K562 (cell line): ENCODE results near the gene WNT3. TPM values are rescaled to one million over a fixed set of nuclear protein-coding genes. Genes with fewer than 3 reads are reported as not detected.
A peak's percentile ranks its signal among the peaks of the same experiment; 100 is the strongest.

Source experiments
- FOXJ3 ChIP-seq: sonication (generic); formaldehyde crosslinking; IDR thresholded peaks from 2 replicates; pipeline ENCODE4 v1.4.0; 2020; ENCODE audit warnings: mild to moderate bottlenecking, missing genetic modification reagents
- HNRNPK ChIP-seq: fragments of 200-400 bp; formaldehyde crosslinking; IDR thresholded peaks from one replicate; pipeline ENCODE4 v1.6.1; 2018; ENCODE audit warnings: mild to moderate bottlenecking, low read depth, low read length; ENCODE audit not compliant: poor library complexity, severe bottlenecking
- MTA3 ChIP-seq: fragments of 450-650 bp; formaldehyde crosslinking; IDR thresholded peaks from 2 replicates; pipeline ENCODE4 v1.6.1; 2017; ENCODE audit warnings: mild to moderate bottlenecking, borderline replicate concordance
- NFIC ChIP-seq: fragments of 450-650 bp; IDR thresholded peaks from 2 replicates; pipeline ENCODE4 v1.6.1; 2017; ENCODE audit warnings: mild to moderate bottlenecking, inconsistent platforms
- POLR2G ChIP-seq: fragments of 200-400 bp; formaldehyde crosslinking; IDR thresholded peaks from 2 replicates; pipeline ENCODE4 v1.6.1; 2017; ENCODE audit warnings: low read depth, mild to moderate bottlenecking, antibody characterized with exemption, low read length, moderate library complexity
- PTTG1 ChIP-seq: fragments of 450-650 bp; IDR thresholded peaks from 2 replicates; pipeline ENCODE4 v1.6.1; 2016; ENCODE audit warnings: low read depth, mild to moderate bottlenecking, missing genetic modification characterization, missing compliant biosample characterization
- RNF2 ChIP-seq: sonication (generic); IDR thresholded peaks from 2 replicates; pipeline ENCODE4 v1.6.1; 2016
- SETDB1 ChIP-seq: IDR thresholded peaks from one replicate; pipeline ENCODE4 v1.6.1; 2012; ENCODE audit warnings: low read length, control low read depth, inconsistent platforms
- SMAD1 ChIP-seq: fragments of 150-350 bp; IDR thresholded peaks from 2 replicates; pipeline ENCODE4 v1.6.1; 2014; ENCODE audit warnings: low read length, low read depth; ENCODE audit not compliant: partially characterized antibody
- SMARCA4 ChIP-seq: fragments of 450-650 bp; IDR thresholded peaks from 2 replicates; pipeline ENCODE4 v1.6.1; 2016
- TRIM28 ChIP-seq: fragments of 450-650 bp; IDR thresholded peaks from 2 replicates; pipeline ENCODE4 v1.6.1; 2017
- XRCC4 ChIP-seq: IDR thresholded peaks from one replicate; pipeline ENCODE4 v1.6.1; 2011; ENCODE audit not compliant: insufficient read depth, insufficient read length; ENCODE audit errors: extremely low read depth
- ZBTB17 ChIP-seq: fragments of 450-650 bp; formaldehyde crosslinking; IDR thresholded peaks from 2 replicates; pipeline ENCODE4 v1.4.0; 2020; ENCODE audit warnings: mild to moderate bottlenecking
- ZC3H11A ChIP-seq: IDR thresholded peaks from 2 replicates; pipeline ENCODE4 v1.6.1; 2012; ENCODE audit warnings: low read depth, low read length, improper control_type of control experiment
- ZNF165 ChIP-seq: fragments of 250-450 bp; sonication (Bioruptor Pico); IDR thresholded peaks from 2 replicates; pipeline ENCODE4 v1.4.0; 2020; ENCODE audit warnings: borderline replicate concordance
- ZNF274 ChIP-seq: IDR thresholded peaks from 2 replicates; pipeline ENCODE4 v1.6.1; 2011; ENCODE audit warnings: low read depth, mild to moderate bottlenecking, low read length, moderate library complexity, borderline replicate concordance
- ZNF668 ChIP-seq: fragments of 250-450 bp; sonication (Bioruptor Pico); IDR thresholded peaks from 2 replicates; pipeline ENCODE4 v1.8.0; 2022; ENCODE audit warnings: mild to moderate bottlenecking, inconsistent platforms
- ZNF717 ChIP-seq: fragments of 250-450 bp; sonication (Bioruptor Pico); IDR thresholded peaks from 2 replicates; pipeline ENCODE4 v1.5.0; 2021
- polyA plus RNA-seq, 8 experiments: library from polyadenylated mRNA; depleted of rRNA in 4 of 8; stranded (reverse) in 5 of 8; unstranded in 3 of 8; fragments of >200 nt; fragmentation: Nextera tagmentation in 2 of 8; fragmentation: Illumina TruSeq in 1 of 8; extraction: Ambion mirVana in 2 of 8; extraction: Trizol in 1 of 8; gene quantifications; 2 replicates each; pipeline versions ENCODE4 v1.2.1 to v1.2.3, GENCODE V29; 2011 to 2014; ENCODE audit warnings: inconsistent platforms in 1 of 8, missing spikeins in 1 of 8
- total RNA-seq, 7 experiments: library from RNA; depleted of rRNA in 6 of 7; stranded (reverse); fragments of >200 nt in 6 of 7; fragmentation: Illumina TruSeq in 2 of 7; extraction: Trizol in 2 of 7; gene quantifications; 2 replicates each; pipeline versions ENCODE4 v1.2.1 to v1.2.3, GENCODE V29; 2011 to 2021; ENCODE audit warnings: low replicate concordance in 1 of 7
- TF ChIP-seq, protein P1 (sequence below), 2 experiments: IDR thresholded peaks in 1 of 2; conservative IDR thresholded peaks in 1 of 2; 2 replicates each; pipeline ENCODE4 v1.6.1; 2016; ENCODE audit warnings: low read depth in 2 of 2, mild to moderate bottlenecking in 1 of 2, missing compliant biosample characterization in 1 of 2, missing genetic modification characterization in 1 of 2, moderate library complexity in 1 of 2
- TF ChIP-seq, protein P2 (sequence below): sonication (generic); formaldehyde crosslinking; IDR thresholded peaks from 2 replicates; pipeline ENCODE4 v1.9.0; 2022; ENCODE audit warnings: mild to moderate bottlenecking, missing genetic modification reagents
- TF ChIP-seq, protein P3 (sequence below), 2 experiments: fragments of 450-650 bp in 1 of 2; sonication (generic) in 1 of 2; formaldehyde crosslinking; conservative IDR thresholded peaks; 2 replicates each; pipeline versions ENCODE4 v1.4.0 to v1.8.1; 2020 to 2022; ENCODE audit warnings: mild to moderate bottlenecking in 1 of 2, missing genetic modification reagents in 1 of 2
- TF ChIP-seq, protein P4 (sequence below): fragments of 250-450 bp; sonication (Bioruptor Pico); IDR thresholded peaks from 2 replicates; pipeline ENCODE4 v1.6.1; 2021; ENCODE audit warnings: mild to moderate bottlenecking
- TF ChIP-seq, protein P5 (sequence below): fragments of 450-650 bp; formaldehyde crosslinking; IDR thresholded peaks from 2 replicates; pipeline ENCODE4 v1.4.0; 2020; ENCODE audit warnings: mild to moderate bottlenecking, moderate library complexity

WNT3 gene
- total and polyA plus RNA-seq, 9 of the 15 experiments (the other 6 are each of a cell fraction or from before 2014, with no cell fraction given), result 1.5 to 6.1 (median 3.3) TPM

- TF ChIP-seq SMARCA4 (no peak), ZNF165 (CRISPR knock-in tag) (no peak), ZC3H11A (no peak), XRCC4 (no peak), HNRNPK (no peak), SMAD1 (no peak), ZNF668 (CRISPR knock-in tag) (no peak), ZNF717 (CRISPR knock-in tag) (no peak), PTTG1 (tag) (no peak), MTA3 (0 out of 2 replicates have a peak, but pooled peaks have one; percentile 30), ZNF274 (no peak), RNF2 (no peak), ZBTB17 (no peak), TRIM28 (no peak), SETDB1 (no peak), FOXJ3 (CRISPR knock-in tag) (no peak), POLR2G (no peak), NFIC (no peak)
- TF ChIP-seq, protein P1, sequence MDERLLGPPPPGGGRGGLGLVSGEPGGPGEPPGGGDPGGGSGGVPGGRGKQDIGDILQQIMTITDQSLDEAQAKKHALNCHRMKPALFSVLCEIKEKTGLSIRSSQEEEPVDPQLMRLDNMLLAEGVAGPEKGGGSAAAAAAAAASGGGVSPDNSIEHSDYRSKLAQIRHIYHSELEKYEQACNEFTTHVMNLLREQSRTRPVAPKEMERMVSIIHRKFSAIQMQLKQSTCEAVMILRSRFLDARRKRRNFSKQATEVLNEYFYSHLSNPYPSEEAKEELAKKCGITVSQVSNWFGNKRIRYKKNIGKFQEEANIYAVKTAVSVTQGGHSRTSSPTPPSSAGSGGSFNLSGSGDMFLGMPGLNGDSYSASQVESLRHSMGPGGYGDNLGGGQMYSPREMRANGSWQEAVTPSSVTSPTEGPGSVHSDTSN (CRISPR knock-in tag; IDR thresholded peaks at IDR 0.05; ENCODE audit: low read depth), result no peak
- TF ChIP-seq, protein P1 (tag; conservative IDR thresholded peaks at IDR 0.05; ENCODE audit: low read depth), result no peak
- TF ChIP-seq, protein P2, sequence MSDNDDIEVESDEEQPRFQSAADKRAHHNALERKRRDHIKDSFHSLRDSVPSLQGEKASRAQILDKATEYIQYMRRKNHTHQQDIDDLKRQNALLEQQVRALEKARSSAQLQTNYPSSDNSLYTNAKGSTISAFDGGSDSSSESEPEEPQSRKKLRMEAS, result peak; percentile 18; the same call in 1 of the 2 replicates
- TF ChIP-seq, protein P3, sequence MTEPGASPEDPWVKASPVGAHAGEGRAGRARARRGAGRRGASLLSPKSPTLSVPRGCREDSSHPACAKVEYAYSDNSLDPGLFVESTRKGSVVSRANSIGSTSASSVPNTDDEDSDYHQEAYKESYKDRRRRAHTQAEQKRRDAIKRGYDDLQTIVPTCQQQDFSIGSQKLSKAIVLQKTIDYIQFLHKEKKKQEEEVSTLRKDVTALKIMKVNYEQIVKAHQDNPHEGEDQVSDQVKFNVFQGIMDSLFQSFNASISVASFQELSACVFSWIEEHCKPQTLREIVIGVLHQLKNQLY (CRISPR knock-in tag; conservative IDR thresholded peaks at IDR 0.05), result no peak
- TF ChIP-seq, protein P4, sequence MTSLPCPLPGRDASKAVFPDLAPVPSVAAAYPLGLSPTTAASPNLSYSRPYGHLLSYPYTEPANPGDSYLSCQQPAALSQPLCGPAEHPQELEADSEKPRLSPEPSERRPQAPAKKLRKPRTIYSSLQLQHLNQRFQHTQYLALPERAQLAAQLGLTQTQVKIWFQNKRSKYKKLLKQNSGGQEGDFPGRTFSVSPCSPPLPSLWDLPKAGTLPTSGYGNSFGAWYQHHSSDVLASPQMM (CRISPR knock-in tag), result no peak
- TF ChIP-seq, protein P5, sequence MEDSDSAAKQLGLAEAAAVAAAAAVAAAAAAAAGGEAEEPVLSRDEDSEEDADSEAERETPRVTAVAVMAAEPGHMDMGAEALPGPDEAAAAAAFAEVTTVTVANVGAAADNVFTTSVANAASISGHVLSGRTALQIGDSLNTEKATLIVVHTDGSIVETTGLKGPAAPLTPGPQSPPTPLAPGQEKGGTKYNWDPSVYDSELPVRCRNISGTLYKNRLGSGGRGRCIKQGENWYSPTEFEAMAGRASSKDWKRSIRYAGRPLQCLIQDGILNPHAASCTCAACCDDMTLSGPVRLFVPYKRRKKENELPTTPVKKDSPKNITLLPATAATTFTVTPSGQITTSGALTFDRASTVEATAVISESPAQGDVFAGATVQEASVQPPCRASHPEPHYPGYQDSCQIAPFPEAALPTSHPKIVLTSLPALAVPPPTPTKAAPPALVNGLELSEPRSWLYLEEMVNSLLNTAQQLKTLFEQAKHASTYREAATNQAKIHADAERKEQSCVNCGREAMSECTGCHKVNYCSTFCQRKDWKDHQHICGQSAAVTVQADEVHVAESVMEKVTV (CRISPR knock-in tag), result peak; percentile 61
Measured at GRCh38 chr17:46782250-46782953, 36.1 kb downstream of the WNT3 start (continued).
